Smooth muscle cell (in vitro differentiated cells): ENCODE data around the gene EXOC5. TPM values are rescaled to one million over a fixed set of nuclear protein-coding genes. Genes with fewer than 3 reads are reported as not detected.

ENCODE experiments used
- DNase-seq: peaks from one replicate; lab custom pipeline; 2025; ENCODE audit not compliant: unreplicated experiment; lab: John Stamatoyannopoulos, UW
- H2AFZ ChIP-seq: fragments of 200-600 bp; sonication (generic); 2 replicates; pipeline ENCODE4 v1.6.0; 2016; ENCODE audit warnings: antibody characterized with exemption, low read depth, mild to moderate bottlenecking
- H3F3A ChIP-seq: fragments of 200-600 bp; sonication (generic); 2 replicates; pipeline ENCODE4 v1.6.0; 2017; ENCODE audit warnings: antibody characterized with exemption, low read depth
- H3K27ac ChIP-seq: fragments of 200-600 bp; sonication (generic); 2 replicates; pipeline ENCODE4 v1.5.1; 2016; ENCODE audit warnings: low read depth, mild to moderate bottlenecking
- H3K27me3 ChIP-seq: fragments of 200-600 bp; sonication (generic); 2 replicates; pipeline ENCODE4 v1.6.1; 2016; ENCODE audit warnings: low read depth, mild to moderate bottlenecking
- H3K36me3 ChIP-seq: fragments of 200-600 bp; sonication (generic); 2 replicates; pipeline ENCODE4 v1.5.1; 2016; ENCODE audit warnings: low read depth
- H3K4me1 ChIP-seq: fragments of 200-600 bp; sonication (generic); 2 replicates; pipeline ENCODE4 v1.5.1; 2016; ENCODE audit warnings: low read depth
- H3K4me2 ChIP-seq: fragments of 200-600 bp; sonication (generic); 2 replicates; pipeline ENCODE4 v1.6.0; 2016; ENCODE audit warnings: mild to moderate bottlenecking
- H3K4me3 ChIP-seq: fragments of 200-600 bp; sonication (generic); 2 replicates; pipeline ENCODE4 v1.5.1; 2016; ENCODE audit warnings: mild to moderate bottlenecking
- H3K79me2 ChIP-seq: fragments of 200-600 bp; sonication (generic); 2 replicates; pipeline ENCODE4 v1.6.0; 2016; ENCODE audit warnings: low read depth, mild to moderate bottlenecking
- H3K9ac ChIP-seq: fragments of 200-600 bp; sonication (generic); 2 replicates; pipeline ENCODE4 v1.6.0; 2016; ENCODE audit warnings: low read depth
- H3K9me3 ChIP-seq: fragments of 200-600 bp; sonication (generic); replicated peaks from 2 replicates; pipeline ENCODE4 v1.5.1; 2016; ENCODE audit warnings: low read depth
- H4K20me1 ChIP-seq: fragments of 200-600 bp; sonication (generic); 2 replicates; pipeline ENCODE4 v1.6.0; 2016; ENCODE audit warnings: low read depth
- WGBS: methylation state at CpG from one replicate; pipeline ENCODE4 v1.1.7; 2016; ENCODE audit warnings: low lambda C conversion rate; 5-methylcytosine and 5-hydroxymethylcytosine counted together
- polyA plus RNA-seq: library from polyadenylated mRNA; unstranded; fragments of >200 nt; fragmentation: Nextera tagmentation; extraction: Ambion mirVana; gene quantifications from 2 replicates; pipeline ENCODE4 v1.2.1, GENCODE V29; 2016
- total RNA-seq: library from RNA; depleted of rRNA; stranded (reverse); fragments of >200 nt; gene quantifications from 2 replicates; pipeline ENCODE4 v1.2.3, GENCODE V29; 2014
- TF ChIP-seq, protein P1 (sequence below): fragments of 200-600 bp; sonication (generic); IDR thresholded peaks from 2 replicates; pipeline ENCODE4 v1.5.1; 2017; ENCODE audit warnings: borderline replicate concordance, mild to moderate bottlenecking, antibody characterized with exemption; ENCODE audit not compliant: insufficient read depth, poor library complexity, severe bottlenecking

The EXOC5 gene
- total and polyA plus RNA-seq, 2 experiments from 2014 or later: 50.6 to 56.4 TPM

- TF ChIP-seq, protein P1, sequence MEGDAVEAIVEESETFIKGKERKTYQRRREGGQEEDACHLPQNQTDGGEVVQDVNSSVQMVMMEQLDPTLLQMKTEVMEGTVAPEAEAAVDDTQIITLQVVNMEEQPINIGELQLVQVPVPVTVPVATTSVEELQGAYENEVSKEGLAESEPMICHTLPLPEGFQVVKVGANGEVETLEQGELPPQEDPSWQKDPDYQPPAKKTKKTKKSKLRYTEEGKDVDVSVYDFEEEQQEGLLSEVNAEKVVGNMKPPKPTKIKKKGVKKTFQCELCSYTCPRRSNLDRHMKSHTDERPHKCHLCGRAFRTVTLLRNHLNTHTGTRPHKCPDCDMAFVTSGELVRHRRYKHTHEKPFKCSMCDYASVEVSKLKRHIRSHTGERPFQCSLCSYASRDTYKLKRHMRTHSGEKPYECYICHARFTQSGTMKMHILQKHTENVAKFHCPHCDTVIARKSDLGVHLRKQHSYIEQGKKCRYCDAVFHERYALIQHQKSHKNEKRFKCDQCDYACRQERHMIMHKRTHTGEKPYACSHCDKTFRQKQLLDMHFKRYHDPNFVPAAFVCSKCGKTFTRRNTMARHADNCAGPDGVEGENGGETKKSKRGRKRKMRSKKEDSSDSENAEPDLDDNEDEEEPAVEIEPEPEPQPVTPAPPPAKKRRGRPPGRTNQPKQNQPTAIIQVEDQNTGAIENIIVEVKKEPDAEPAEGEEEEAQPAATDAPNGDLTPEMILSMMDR: no peak
- DNase-seq: no peak
- no peaks in the 10 kb centered on the region for H3F3A ChIP-seq
- H4K20me1 ChIP-seq: no peaks in the 10 kb centered on the region
- H3K4me3 ChIP-seq: no peak overlapping the region
- WGBS: 41% methylated on average over 2 of the region's 2 CpGs
- no peaks in the 10 kb centered on the region for H3K9me3 ChIP-seq
- no peak overlapping the region for H3K9ac ChIP-seq
- no peaks in the 10 kb centered on the region for H3K27me3 ChIP-seq
- no peak overlapping the region for H3K27ac ChIP-seq
- peaks cover 3% of the 10 kb centered on the region for H3K36me3 ChIP-seq
- H2AFZ ChIP-seq: no peak overlapping the region
- H3K79me2 ChIP-seq: no peaks in the 10 kb centered on the region
- H3K4me2 ChIP-seq: no peak overlapping the region
- H3K4me1 ChIP-seq: peaks cover 52% of the 10 kb centered on the region
Observed at GRCh38 chr14:57287745-57288144, 19.0 kb upstream of the EXOC5 start.

GRCh38 chr14:57277062-57277461, 8.4 kb upstream of the EXOC5 start:
- Histone ChIP-seq H3K9me3 (no peaks in the 10 kb centered on the region), H3K4me3 (no peak overlapping the region), H3K27ac (no peak overlapping the region), H3K27me3 (no peaks in the 10 kb centered on the region), H3K4me1 (no peaks in the 10 kb centered on the region), H2AFZ (no peak overlapping the region), H3K9ac (no peak overlapping the region), H3F3A (no peaks in the 10 kb centered on the region), H3K4me2 (no peak overlapping the region), H3K36me3 (peaks cover 19% of the 10 kb centered on the region), H3K79me2 (peaks cover 28% of the 10 kb centered on the region), H4K20me1 (peaks cover 10% of the 10 kb centered on the region)
- TF ChIP-seq, protein P1: no peak
- no peak for DNase-seq
- 98% methylated on average over 3 of the region's 3 CpGs for WGBS

- no peaks in the 10 kb centered on the region for H3K9me3 ChIP-seq
- H3K4me3 ChIP-seq: no peak overlapping the region
- H3K27ac ChIP-seq: no peak overlapping the region
- H3K4me2 ChIP-seq: no peak overlapping the region
- peaks cover 13% of the 10 kb centered on the region for H3K36me3 ChIP-seq
- no peaks in the 10 kb centered on the region for H3F3A ChIP-seq
- TF ChIP-seq, protein P1: no peak
- H3K4me1 ChIP-seq: peaks cover 18% of the 10 kb centered on the region
- 100% methylated on average over 2 of the region's 2 CpGs for WGBS
- no peaks in the 10 kb centered on the region for H3K27me3 ChIP-seq
- no peak for DNase-seq
- H3K9ac ChIP-seq: no peak overlapping the region
- peaks cover 47% of the 10 kb centered on the region for H3K79me2 ChIP-seq
- no peak overlapping the region for H2AFZ ChIP-seq
- H4K20me1 ChIP-seq: peaks cover 23% of the 10 kb centered on the region
Observed at GRCh38 chr14:57275023-57275664, 6.4 kb upstream of the EXOC5 start.

GRCh38 chr14:57274551-57274950, 5.8 kb upstream of the EXOC5 start:
- H2AFZ ChIP-seq: no peak overlapping the region
- no peak overlapping the region for H3K27ac ChIP-seq
- no peak overlapping the region for H3K4me2 ChIP-seq
- H3K4me1 ChIP-seq: peaks cover 21% of the 10 kb centered on the region
- TF ChIP-seq, protein P1: no peak
- peaks cover 53% of the 10 kb centered on the region for H3K79me2 ChIP-seq
- no peak overlapping the region for H3K9ac ChIP-seq
- H3F3A ChIP-seq: no peaks in the 10 kb centered on the region
- H3K27me3 ChIP-seq: no peaks in the 10 kb centered on the region
- H3K36me3 ChIP-seq: peaks cover 11% of the 10 kb centered on the region
- H3K4me3 ChIP-seq: no peak overlapping the region
- peaks cover 23% of the 10 kb centered on the region for H4K20me1 ChIP-seq
- 74% methylated on average over 2 of the region's 2 CpGs for WGBS
- no peak for DNase-seq
- no peaks in the 10 kb centered on the region for H3K9me3 ChIP-seq
